Mesendoderm (in vitro differentiated cells): Measurements from ENCODE around the gene IGLL1.

ENCODE experiments used
- DNase-seq: peaks from one replicate; pipeline ENCODE4 v3.0.0; 2013
- H2AK5ac ChIP-seq: 2 replicates; pipeline ENCODE4 v1.6.1; 2013; ENCODE audit warnings: low read length, inconsistent platforms
- H2BK120ac ChIP-seq: 2 replicates; pipeline ENCODE4 v1.6.1; 2013; ENCODE audit warnings: low read depth, mild to moderate bottlenecking, low read length, moderate library complexity, mixed read lengths
- H2BK15ac ChIP-seq: replicated peaks from 2 replicates; pipeline ENCODE4 v1.6.1; 2013; ENCODE audit warnings: low read depth, mild to moderate bottlenecking, moderate library complexity
- H2BK5ac ChIP-seq: 2 replicates; pipeline ENCODE4 v1.6.1; 2013; ENCODE audit warnings: low read length, inconsistent platforms
- H3K18ac ChIP-seq: 2 replicates; pipeline ENCODE4 v1.6.1; 2013; ENCODE audit warnings: mild to moderate bottlenecking, low read length, mixed read lengths
- H3K23ac ChIP-seq: one replicate; pipeline ENCODE4 v1.6.1; 2013; ENCODE audit warnings: low read length
- H3K27ac ChIP-seq: 2 replicates; pipeline ENCODE4 v1.5.1; 2013; ENCODE audit warnings: low read depth, mild to moderate bottlenecking, inconsistent platforms, low read length, moderate library complexity
- H3K27me3 ChIP-seq: 2 replicates; pipeline ENCODE4 v1.6.1; 2013; ENCODE audit warnings: low read length, control low read depth, mild to moderate bottlenecking, inconsistent platforms; ENCODE audit not compliant: insufficient read depth, poor library complexity
- H3K36me3 ChIP-seq: 2 replicates; pipeline ENCODE4 v1.6.1; 2013; ENCODE audit warnings: low read length, inconsistent platforms; ENCODE audit not compliant: control insufficient read depth, insufficient read depth
- H3K4ac ChIP-seq: one replicate; pipeline ENCODE4 v1.6.1; 2013; ENCODE audit warnings: low read depth, mild to moderate bottlenecking, low read length, moderate library complexity
- H3K4me1 ChIP-seq: 2 replicates; pipeline ENCODE4 v1.6.1; 2013; ENCODE audit warnings: low read depth, low read length, inconsistent platforms; ENCODE audit not compliant: control insufficient read depth
- H3K4me2 ChIP-seq: 2 replicates; pipeline ENCODE4 v1.6.1; 2013; ENCODE audit warnings: low read length
- H3K4me3 ChIP-seq: 2 replicates; pipeline ENCODE4 v1.5.1; 2013; ENCODE audit warnings: mild to moderate bottlenecking, low read length
- H3K56ac ChIP-seq: one replicate; pipeline ENCODE4 v1.6.1; 2013; ENCODE audit warnings: low read length
- H3K79me1 ChIP-seq: 2 replicates; pipeline ENCODE4 v1.6.1; 2013; ENCODE audit warnings: low read length, inconsistent platforms
- H3K79me2 ChIP-seq: 2 replicates; pipeline ENCODE4 v1.6.1; 2013; ENCODE audit warnings: mild to moderate bottlenecking, low read length; ENCODE audit not compliant: control insufficient read depth, insufficient read depth
- H3K9ac ChIP-seq: 2 replicates; pipeline ENCODE4 v1.6.1; 2013; ENCODE audit warnings: low read length, inconsistent platforms
- H4K5ac ChIP-seq: one replicate; pipeline ENCODE4 v1.6.1; 2013; ENCODE audit warnings: low read length
- H4K8ac ChIP-seq: one replicate; pipeline ENCODE4 v1.6.1; 2013; ENCODE audit warnings: low read depth, mild to moderate bottlenecking, control low read depth, low read length, moderate library complexity
- WGBS: extraction: QIAGEN DNeasy Blood & Tissue Kit; methylation state at CpG from one replicate; pipeline ENCODE4 v1.1.7; 2013; ENCODE audit warnings: low lambda C conversion rate, missing lambda C conversion rate; ENCODE audit not compliant: insufficient coverage; ENCODE audit errors: extremely low coverage; 5-methylcytosine and 5-hydroxymethylcytosine counted together

IGLL1 gene

DNA sequence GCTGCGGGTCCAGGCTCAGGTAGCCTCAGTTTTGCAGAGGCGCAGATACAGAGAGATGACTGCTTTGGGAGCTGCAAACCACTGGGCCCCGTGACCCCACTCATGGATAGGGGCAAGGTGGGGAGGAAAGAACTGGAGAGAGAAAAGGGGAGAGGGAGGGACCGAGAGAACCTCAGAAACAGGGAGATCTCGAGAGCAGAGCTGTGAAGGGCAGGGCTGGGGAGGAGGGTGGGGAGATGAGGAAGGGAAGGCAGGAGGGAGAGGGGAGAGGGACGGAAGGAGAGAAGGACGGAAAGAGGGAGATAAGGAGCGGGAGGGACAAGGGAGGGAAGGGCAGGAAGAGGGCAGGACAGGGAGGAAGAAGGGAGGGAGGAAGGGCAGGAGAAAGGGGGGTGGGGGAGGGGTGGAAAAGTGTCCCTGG lies 46.3 kb downstream of the IGLL1 start:
- no peak overlapping the region for H4K5ac ChIP-seq
- H2BK120ac ChIP-seq: peak overlapping the region; percentile 56
- peaks cover 4% of the 10 kb centered on the region for H3K79me2 ChIP-seq
- H3K18ac ChIP-seq: peak overlapping the region; percentile 92
- H3K36me3 ChIP-seq: no peaks in the 10 kb centered on the region
- peaks cover 27% of the 10 kb centered on the region for H3K4me1 ChIP-seq
- WGBS: no CpG with 5 or more reads among the region's 8 CpGs
- H3K4ac ChIP-seq: peak overlapping the region; percentile 96
- DNase-seq: peak; percentile 94
- H3K23ac ChIP-seq: no peak overlapping the region
- H2BK15ac ChIP-seq: no peak overlapping the region
- peak overlapping the region; percentile 82 for H3K27ac ChIP-seq
- H3K56ac ChIP-seq: peak overlapping the region; percentile 97
- H3K79me1 ChIP-seq: no peaks in the 10 kb centered on the region
- no peaks in the 10 kb centered on the region for H3K27me3 ChIP-seq
- peak overlapping the region; percentile 33 for H3K9ac ChIP-seq
- no peak overlapping the region for H3K4me3 ChIP-seq
- H3K4me2 ChIP-seq: no peak overlapping the region
- H2AK5ac ChIP-seq: peak overlapping the region; percentile 96
- H2BK5ac ChIP-seq: peak overlapping the region; percentile 99
- no peak overlapping the region for H4K8ac ChIP-seq

DNA sequence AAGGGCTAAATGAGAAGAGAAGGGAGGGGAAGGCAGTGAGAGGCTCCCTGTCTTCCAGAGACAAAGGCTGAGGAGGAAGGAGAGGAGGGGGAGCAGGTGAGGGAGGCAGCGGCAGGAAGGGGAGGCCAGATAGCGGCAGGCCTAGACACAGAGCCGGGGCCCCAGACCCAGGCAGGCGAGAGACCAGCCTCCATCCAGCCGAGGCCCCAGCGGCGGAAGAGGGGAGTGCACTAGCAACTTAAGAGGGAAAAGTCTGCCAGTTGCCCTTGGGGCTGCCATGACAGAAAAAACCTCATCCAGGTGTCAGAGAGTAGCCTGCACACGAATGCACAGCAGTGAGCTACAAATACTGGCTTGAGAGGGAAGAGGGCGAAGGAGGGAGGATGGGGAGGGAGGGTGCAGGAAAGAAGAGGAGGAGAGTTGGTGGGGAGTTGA lies 46.7 kb downstream of the IGLL1 start:
- Histone ChIP-seq H3K27me3 (no peaks in the 10 kb centered on the region), H2BK120ac (peak overlapping the region; percentile 56), H2AK5ac (peak overlapping the region; percentile 100), H3K18ac (peak overlapping the region; percentile 92), H3K36me3 (no peaks in the 10 kb centered on the region), H3K4me3 (no peak overlapping the region), H3K79me2 (peaks cover 4% of the 10 kb centered on the region), H3K4me2 (peak overlapping the region; percentile 21), H2BK5ac (peak overlapping the region; percentile 99), H3K23ac (no peak overlapping the region), H3K27ac (peak overlapping the region; percentile 82), H3K4me1 (peaks cover 27% of the 10 kb centered on the region), H3K9ac (peak overlapping the region; percentile 33), H3K56ac (peak overlapping the region; percentile 97), H3K79me1 (no peaks in the 10 kb centered on the region), H4K8ac (no peak overlapping the region), H3K4ac (peak overlapping the region; percentile 96), H4K5ac (no peak overlapping the region), H2BK15ac (no peak overlapping the region)
- no CpG with 5 or more reads among the region's 9 CpGs for WGBS
- peak; percentile 94 for DNase-seq

DNA sequence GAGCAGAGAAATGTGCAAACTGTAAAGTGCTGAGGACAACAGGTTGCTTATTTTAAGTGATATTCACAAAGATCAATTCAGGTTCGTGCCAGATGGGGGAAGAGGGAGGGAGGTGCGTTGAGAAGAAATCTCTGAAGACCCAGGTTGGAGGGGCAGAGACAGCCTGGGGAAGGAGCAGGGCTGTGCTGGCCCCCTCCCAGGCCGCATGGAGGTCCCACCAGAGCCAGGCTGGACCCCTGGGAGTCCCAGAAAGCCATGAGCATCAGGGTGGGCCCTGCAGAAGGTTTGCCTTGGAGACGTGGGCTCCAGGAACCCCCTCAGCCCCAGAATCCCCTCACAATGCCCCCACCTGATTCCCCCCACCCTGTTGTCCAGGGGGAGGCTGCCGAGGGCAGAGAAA lies 47.4 kb downstream of the IGLL1 start:
- H3K18ac ChIP-seq: peak overlapping the region; percentile 92
- peak overlapping the region; percentile 96 for H2BK5ac ChIP-seq
- H3K79me2 ChIP-seq: peaks cover 4% of the 10 kb centered on the region
- H3K4ac ChIP-seq: peak overlapping the region; percentile 96
- H3K27ac ChIP-seq: peak overlapping the region; percentile 82
- H4K5ac ChIP-seq: no peak overlapping the region
- H3K36me3 ChIP-seq: no peaks in the 10 kb centered on the region
- no peak overlapping the region for H3K4me3 ChIP-seq
- WGBS: no CpG with 5 or more reads among the region's 5 CpGs
- H4K8ac ChIP-seq: no peak overlapping the region
- H3K9ac ChIP-seq: peak overlapping the region; percentile 33
- H3K23ac ChIP-seq: no peak overlapping the region
- H2BK120ac ChIP-seq: peak overlapping the region; percentile 56
- H3K56ac ChIP-seq: peak overlapping the region; percentile 97
- H3K79me1 ChIP-seq: no peaks in the 10 kb centered on the region
- H2BK15ac ChIP-seq: no peak overlapping the region
- DNase-seq: no peak
- H2AK5ac ChIP-seq: peak overlapping the region; percentile 100
- peaks cover 27% of the 10 kb centered on the region for H3K4me1 ChIP-seq
- no peak overlapping the region for H3K4me2 ChIP-seq
- H3K27me3 ChIP-seq: no peaks in the 10 kb centered on the region

DNA sequence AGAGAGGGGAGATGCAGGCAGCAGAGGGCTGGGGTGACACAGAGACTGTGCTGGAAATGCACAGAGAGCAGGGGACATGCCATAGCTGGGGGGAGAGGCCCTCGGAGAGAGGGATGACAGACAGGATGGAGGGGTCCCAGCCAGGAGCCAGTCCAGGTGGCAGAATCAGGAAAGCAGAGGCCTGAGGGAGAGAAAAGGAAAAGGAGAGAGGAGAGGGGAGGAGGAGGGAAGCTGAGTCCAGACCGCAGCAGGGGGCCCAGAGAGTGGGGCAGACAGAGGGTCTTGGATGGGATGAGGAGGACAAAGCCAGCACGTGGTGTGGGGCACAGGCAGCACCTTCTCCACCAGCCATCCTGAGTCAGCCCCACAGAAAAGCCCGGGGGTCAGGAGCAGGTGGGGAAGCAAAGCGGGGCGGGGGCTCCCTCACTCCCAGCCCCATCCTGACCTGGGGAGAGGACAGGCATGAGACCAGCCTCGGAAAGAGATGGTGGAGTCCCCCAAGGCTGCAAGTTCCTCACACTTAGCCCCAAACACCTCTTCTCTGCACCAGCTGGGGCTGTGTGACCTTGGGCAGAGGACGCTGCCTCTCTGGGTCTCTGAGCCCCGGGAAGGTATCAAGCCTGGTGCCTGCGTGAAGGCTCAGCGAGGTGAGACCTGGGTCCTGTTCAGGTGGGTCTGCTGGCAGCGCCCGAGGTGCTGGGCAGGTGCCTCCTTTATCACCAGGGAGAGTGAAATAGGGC lies 48.0 kb downstream of the IGLL1 start:
- peak overlapping the region; percentile 33 for H3K9ac ChIP-seq
- H3K27ac ChIP-seq: peak overlapping the region; percentile 82
- peak overlapping the region; percentile 90 for H3K23ac ChIP-seq
- no peaks in the 10 kb centered on the region for H3K36me3 ChIP-seq
- no peaks in the 10 kb centered on the region for H3K27me3 ChIP-seq
- H4K8ac ChIP-seq: no peak overlapping the region
- H3K79me2 ChIP-seq: peaks cover 4% of the 10 kb centered on the region
- H3K4ac ChIP-seq: peak overlapping the region; percentile 96
- no peak overlapping the region for H3K4me2 ChIP-seq
- H2AK5ac ChIP-seq: peak overlapping the region; percentile 100
- no peak overlapping the region for H4K5ac ChIP-seq
- H2BK120ac ChIP-seq: peak overlapping the region; percentile 4
- no peak overlapping the region for H2BK15ac ChIP-seq
- H3K4me1 ChIP-seq: peaks cover 27% of the 10 kb centered on the region
- H3K4me3 ChIP-seq: no peak overlapping the region
- no peak for DNase-seq
- H3K79me1 ChIP-seq: no peaks in the 10 kb centered on the region
- H3K56ac ChIP-seq: peak overlapping the region; percentile 97
- WGBS: no CpG with 5 or more reads among the region's 13 CpGs
- H3K18ac ChIP-seq: peak overlapping the region; percentile 92
- H2BK5ac ChIP-seq: peak overlapping the region; percentile 96

DNA sequence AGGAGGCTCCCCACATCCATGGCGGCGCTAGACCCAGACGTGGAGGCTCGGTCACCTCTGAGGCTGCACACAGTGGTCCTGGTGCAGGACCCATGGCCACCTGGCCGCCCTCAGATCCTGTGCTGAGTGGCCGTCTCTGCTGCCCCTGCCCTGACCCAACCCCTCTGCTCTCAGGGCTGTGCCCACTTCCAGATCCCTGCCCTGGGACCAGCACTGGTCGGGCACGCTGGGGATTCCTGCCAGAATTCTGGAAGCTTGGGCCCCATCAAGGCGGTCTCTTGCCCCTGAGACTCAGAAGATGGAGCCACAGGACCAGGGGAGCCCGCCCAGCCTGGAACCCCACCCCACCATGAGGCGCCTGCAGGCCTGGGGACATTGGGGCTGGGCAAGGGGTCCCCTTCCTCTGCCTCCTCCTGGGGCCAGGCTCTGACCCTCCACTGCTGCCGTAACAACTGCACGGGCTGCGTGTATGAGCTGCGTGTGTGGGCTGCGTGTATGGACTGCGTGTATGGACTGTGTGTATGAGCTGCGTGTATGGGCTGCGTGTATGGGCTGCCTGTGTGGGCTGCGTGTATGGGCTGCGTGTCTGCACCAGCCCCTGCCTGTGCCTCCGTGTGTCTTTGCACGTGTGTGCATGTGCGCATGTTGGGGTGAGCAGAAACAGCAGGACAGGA lies 48.7 kb downstream of the IGLL1 start:
- Histone ChIP-seq H3K79me2 (no peaks in the 10 kb centered on the region), H2AK5ac (peak overlapping the region; percentile 100), H4K8ac (no peak overlapping the region), H2BK15ac (no peak overlapping the region), H2BK120ac (no peak overlapping the region), H3K56ac (peak overlapping the region; percentile 97), H2BK5ac (peak overlapping the region; percentile 96), H3K27me3 (no peaks in the 10 kb centered on the region), H3K4me2 (no peak overlapping the region), H3K9ac (peak overlapping the region; percentile 33), H3K79me1 (no peaks in the 10 kb centered on the region), H3K27ac (no peak overlapping the region), H3K4me3 (no peak overlapping the region), H3K18ac (peak overlapping the region; percentile 11), H3K4me1 (peaks cover 27% of the 10 kb centered on the region), H4K5ac (no peak overlapping the region), H3K23ac (peak overlapping the region; percentile 90), H3K36me3 (no peaks in the 10 kb centered on the region), H3K4ac (peak overlapping the region; percentile 96)
- WGBS: no CpG with 5 or more reads among the region's 24 CpGs
- no peak for DNase-seq
